T follicular helper cell (primary cell): Measurements from ENCODE around the gene RGL1.

Experiments used
- DNase-seq: peaks from one replicate; pipeline ENCODE4 v3.0.0-alpha.2; 2020; ENCODE audit warnings: low read depth

The RGL1 gene

GRCh38 chr1:183889095-183889494 is 84.2 kb downstream of the RGL1 start:
- DNase-seq: no peak

GRCh38 chr1:183891158-183891856 is 86.4 kb downstream of the RGL1 start:
- no peak for DNase-seq

- DNase-seq: no peak
Observed at GRCh38 chr1:183892351-183892793, 87.5 kb downstream of the RGL1 start.

- DNase-seq: no peak
Observed at GRCh38 chr1:183893561-183894289, 88.8 kb downstream of the RGL1 start.

GRCh38 chr1:183894290-183894565 is 89.3 kb downstream of the RGL1 start:
- no peak for DNase-seq

- DNase-seq: no peak
Observed at GRCh38 chr1:183896466-183897048, 91.6 kb downstream of the RGL1 start.

- no peak for DNase-seq
Observed at GRCh38 chr1:183898001-183898396, 93.1 kb downstream of the RGL1 start.

- no peak for DNase-seq
Observed at GRCh38 chr1:183898610-183899009, 93.7 kb downstream of the RGL1 start.

GRCh38 chr1:183901748-183902330 is 96.9 kb downstream of the RGL1 start:
- DNase-seq: no peak

- DNase-seq: no peak
Observed at GRCh38 chr1:183903101-183903500, 98.2 kb downstream of the RGL1 start.

GRCh38 chr1:183905508-183906113 is 100.7 kb downstream of the RGL1 start:
- DNase-seq: no peak

GRCh38 chr1:183907070-183907469 is 102.2 kb downstream of the RGL1 start:
- no peak for DNase-seq

- DNase-seq: no peak
Observed at GRCh38 chr1:183908079-183908478, 103.2 kb downstream of the RGL1 start.

GRCh38 chr1:183909672-183910071 is 104.8 kb downstream of the RGL1 start:
- DNase-seq: no peak

GRCh38 chr1:183910845-183911244 is 105.9 kb downstream of the RGL1 start:
- DNase-seq: no peak

GRCh38 chr1:183911285-183911684 is 106.4 kb downstream of the RGL1 start:
- DNase-seq: no peak

- no peak for DNase-seq
Observed at GRCh38 chr1:183912265-183912886, 107.5 kb downstream of the RGL1 start.

- no peak for DNase-seq
Observed at GRCh38 chr1:183913567-183913993, 108.7 kb downstream of the RGL1 start.

GRCh38 chr1:183914276-183914675 is 109.4 kb downstream of the RGL1 start:
- DNase-seq: no peak

GRCh38 chr1:183914891-183915290 is 110.0 kb downstream of the RGL1 start:
- no peak for DNase-seq

- peak; percentile 46 for DNase-seq
Observed at GRCh38 chr1:183915625-183916510, 110.9 kb downstream of the RGL1 start.
